GM21515 (cell line): Measurements from ENCODE around the gene MBNL1.
"Not testable (repeated sequence)": the region's sequence is repeated elsewhere in the genome, so short reads cannot be mapped to it uniquely, and the experiment has no call there.

Experiments
- ATAC-seq: cut with Tn5 transposase; IDR thresholded peaks from one replicate; pipeline ENCODE4 v1.9.1; 2021; ENCODE audit not compliant: unreplicated experiment

The MBNL1 gene

DNA sequence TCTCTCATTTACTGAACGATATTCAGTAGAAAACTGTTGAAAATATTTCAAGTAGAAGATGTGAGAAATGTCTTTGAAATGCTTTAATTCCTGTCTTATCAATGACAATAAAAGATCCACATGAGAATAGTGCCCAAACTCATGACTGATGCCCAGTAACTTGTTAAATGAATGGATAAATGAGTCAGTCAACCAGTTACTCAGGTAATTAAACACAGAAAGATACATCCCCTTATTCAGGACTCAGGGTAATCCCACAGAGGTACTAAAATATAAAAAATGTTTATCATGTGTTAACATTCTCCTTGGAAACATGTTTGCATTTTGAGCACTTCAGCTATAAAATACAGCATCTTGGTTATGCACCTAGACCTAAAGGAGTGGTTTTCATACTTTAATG is 169.5 kb downstream of the MBNL1 start:
- ATAC-seq: no peak

DNA sequence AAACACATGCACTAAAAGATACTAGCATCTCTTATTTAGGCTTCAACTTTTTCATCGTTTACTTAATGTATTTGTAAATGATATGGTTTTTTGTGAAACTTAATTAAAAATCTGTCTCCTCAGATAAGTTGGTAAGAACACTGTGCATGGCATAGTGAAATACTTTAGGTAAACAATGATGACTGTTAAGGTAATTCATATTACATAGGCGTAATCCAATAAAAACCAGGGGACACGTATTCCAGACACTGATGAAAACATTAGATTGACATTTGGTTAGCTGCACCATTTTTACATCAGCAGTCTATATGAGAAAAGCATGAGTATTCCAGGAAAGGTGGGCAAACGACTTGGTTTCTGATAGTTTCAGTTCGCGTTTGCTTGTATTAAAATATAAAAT is 170.0 kb downstream of the MBNL1 start:
- no peak for ATAC-seq

DNA sequence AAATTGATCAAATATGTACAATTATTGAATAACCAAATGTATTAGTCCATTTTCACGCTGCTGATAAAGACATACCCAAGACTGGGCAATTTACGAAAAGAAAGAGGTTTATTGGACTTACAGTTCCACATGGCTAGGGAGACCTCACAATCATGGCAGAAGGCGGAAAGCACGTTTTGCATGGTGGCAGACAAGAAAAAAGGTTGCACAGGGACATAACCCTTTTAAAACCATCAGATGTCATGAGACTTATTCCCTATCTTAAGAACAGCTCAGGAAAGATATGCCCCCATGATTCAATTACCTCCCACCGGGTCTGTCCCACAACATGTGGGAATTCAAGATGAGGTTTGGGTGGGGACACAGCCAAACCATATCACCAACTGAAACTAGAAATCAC is 171.5 kb downstream of the MBNL1 start:
- ATAC-seq: not testable (repeated sequence)

DNA sequence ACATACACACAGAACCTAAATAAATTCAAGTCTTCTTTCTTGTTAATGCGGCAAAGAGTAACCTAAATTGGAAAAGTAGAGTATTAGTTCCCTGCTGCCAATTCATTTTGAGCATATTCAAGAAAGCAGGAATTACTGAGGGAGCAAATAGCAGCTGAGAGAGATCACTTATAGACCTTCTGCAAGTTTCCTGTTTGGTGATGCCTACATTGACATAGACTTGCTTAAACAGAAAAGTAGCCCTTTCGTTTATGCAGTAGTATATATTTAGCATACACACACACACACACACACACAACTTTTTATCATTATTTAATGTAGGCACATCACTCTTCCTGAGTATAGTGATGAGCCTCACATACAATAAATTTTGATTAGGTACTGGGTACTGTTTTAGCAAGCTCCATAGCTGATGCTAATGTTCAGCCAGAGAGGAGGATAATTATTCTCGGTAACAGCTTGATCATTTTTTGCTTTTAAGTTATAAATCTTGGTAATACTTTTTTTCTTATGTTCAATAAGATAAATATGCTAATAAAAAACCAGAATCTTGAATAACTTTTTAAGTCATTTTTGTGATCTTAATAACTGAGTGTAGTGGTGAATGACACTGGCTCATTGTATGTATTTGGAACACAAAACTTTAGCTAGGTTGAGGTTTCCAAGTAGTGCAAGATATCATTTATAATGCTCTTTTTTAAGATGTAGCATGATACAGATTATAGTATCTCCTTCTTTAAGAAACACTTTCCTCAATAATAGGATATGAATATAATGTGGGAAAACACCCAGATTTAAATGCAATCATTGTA is 174.7 kb downstream of the MBNL1 start:
- no peak for ATAC-seq

DNA sequence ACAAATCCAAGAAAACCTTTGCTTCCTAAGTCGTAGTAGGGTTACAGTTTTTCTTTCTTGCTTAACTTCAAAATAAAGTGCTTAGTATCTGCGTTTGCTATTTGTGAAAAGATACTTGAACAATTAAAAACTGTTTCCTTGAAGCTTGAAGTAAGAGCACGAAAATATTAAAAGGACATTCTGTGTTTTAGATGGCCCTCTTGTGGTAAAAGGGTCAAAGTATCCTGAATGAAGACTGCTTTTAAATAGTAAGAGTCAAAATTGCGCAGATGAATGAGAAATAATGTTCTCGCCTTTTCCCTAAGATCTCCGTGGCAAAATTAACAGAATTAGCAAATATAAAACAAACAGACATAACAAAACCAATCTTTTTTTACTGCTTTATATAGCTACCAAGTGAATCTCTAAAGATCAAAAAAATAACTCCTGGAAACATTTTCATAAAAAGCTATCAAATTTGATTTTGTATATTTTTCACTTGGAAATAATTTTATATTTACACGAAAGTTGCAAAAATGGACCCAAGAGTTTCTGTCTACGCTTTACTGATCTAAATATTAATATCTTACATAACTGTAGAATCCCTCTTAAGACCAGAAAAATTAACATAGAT is 175.4 kb downstream of the MBNL1 start:
- ATAC-seq: peak; percentile 40

DNA sequence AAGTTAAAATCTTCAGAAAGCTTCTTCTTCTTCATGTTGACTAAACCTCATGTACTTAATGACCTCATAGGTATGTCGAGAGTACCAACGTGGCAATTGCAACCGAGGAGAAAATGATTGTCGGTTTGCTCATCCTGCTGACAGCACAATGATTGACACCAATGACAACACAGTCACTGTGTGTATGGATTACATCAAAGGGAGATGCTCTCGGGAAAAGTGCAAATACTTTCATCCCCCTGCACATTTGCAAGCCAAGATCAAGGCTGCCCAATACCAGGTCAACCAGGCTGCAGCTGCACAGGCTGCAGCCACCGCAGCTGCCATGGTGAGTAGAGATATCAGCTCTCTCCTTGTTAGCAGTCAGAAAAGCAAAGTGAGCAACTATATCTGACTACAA is 176.5 kb downstream of the MBNL1 start:
- ATAC-seq: no peak

DNA sequence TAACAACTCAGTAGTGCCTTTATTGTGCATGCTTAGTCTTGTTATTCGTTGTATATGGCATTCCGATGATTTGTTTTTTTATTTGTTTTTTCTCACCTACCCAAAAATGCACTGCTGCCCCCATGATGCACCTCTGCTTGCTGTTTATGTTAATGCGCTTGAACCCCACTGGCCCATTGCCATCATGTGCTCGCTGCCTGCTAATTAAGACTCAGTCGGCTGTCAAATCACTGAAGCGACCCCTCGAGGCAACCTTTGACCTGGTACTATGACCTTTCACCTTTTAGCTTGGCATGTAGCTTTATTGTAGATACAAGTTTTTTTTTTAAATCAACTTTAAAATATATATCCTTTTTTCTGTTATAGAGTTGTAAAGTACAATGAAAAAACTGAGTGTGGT is 177.8 kb downstream of the MBNL1 start:
- no peak for ATAC-seq

DNA sequence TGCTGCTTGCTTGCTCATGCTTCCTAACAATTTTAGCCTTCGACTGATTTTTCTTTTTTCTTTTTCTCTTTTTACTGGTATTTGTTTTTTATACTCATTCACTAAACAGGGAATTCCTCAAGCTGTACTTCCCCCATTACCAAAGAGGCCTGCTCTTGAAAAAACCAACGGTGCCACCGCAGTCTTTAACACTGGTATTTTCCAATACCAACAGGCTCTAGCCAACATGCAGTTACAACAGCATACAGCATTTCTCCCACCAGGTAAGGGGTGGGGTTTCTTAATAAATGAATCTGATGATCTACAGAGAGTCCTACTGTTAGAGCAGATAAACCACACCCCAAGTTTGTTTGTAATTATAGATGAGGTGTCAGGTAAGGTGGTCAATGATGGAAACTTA is 178.8 kb downstream of the MBNL1 start:
- ATAC-seq: no peak

DNA sequence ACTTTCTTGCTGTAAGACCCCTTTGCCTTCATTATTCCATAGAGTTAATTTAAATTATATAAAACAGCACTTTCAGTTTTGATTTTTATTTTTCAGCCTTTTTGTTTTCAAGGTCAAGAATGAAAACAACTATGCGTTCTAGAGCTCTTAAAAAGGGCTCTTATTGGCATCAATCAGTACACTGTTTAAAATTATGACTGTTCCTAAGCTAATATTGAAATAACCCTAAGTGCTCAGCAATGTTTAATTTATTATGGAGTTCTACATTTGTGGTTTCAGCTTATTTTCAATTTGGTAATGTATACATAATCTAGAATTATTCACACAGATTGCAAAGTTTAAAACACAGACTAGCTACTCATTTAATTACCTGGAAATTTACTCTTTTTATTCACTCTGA is 179.4 kb downstream of the MBNL1 start:
- no peak for ATAC-seq

DNA sequence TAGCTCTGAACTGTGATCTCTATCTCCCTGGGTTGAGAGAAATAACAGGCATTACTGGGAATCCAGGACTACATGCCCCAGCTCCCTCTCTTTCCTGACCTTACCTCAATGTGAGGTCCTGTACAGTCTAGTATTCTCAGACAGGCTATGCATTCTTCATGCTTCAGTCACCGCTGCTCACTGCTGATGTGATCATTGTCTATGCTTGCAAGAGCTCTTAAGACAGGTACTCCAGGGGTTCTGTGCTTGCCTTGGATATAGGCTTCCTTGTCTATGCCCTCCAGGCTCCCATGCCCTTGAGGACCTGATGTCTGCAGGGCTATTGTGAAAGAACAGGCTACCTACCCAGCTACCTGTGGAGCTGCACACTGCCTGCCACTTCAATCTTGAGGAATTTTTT is 183.6 kb downstream of the MBNL1 start:
- no peak for ATAC-seq

DNA sequence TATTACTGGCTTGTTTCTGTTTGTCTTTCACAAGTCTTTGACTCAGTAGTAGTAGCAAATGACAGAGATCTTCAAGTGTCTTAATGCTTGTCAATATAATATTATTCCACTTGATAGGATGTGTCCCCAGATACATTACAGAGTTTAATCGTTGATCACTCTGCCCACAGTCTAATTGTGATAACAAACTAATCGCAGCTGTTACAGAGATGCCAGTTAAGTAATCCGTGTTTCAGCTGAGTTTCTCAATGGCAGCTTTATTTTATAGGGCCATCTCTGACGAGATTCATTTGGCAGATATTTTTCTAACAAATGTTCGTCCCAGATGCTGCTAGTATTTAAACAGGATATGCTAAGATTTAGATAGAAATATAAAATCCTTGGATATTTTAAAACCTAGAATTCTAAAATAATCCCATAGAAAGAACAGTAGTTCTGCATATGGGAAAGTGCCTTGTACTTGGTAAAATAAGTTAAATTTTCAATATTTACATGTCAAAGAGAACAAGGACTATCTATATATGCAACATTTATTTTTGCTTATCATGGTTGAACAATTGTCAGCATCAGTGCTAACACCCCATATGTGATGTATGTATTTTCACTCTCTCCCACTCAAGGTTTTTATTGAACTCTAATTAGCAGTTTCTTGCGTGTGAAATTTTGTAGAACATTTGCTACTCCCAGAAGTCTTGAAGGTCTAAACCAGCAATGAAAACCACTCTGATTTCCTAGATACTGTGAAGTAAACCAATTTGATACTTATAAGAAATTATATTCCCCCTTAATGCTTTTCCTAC is 185.5 kb downstream of the MBNL1 start:
- ATAC-seq: no peak

DNA sequence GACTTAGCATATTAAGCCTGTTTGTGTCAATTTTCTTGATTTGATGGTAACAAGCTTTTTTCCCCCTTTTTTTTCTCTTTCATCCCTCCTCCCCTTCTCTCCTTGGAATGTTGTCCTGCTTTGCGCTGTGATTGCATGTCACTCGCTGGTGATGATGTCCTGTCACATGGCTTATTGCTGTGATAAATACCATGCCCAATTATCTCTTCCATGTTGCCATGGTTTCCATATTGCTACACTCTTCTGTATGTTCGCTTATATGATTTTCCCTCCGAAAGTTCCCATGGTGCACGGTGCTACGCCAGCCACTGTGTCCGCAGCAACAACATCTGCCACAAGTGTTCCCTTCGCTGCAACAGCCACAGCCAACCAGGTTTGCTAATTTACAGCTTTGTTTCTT is 187.3 kb downstream of the MBNL1 start:
- ATAC-seq: no peak

DNA sequence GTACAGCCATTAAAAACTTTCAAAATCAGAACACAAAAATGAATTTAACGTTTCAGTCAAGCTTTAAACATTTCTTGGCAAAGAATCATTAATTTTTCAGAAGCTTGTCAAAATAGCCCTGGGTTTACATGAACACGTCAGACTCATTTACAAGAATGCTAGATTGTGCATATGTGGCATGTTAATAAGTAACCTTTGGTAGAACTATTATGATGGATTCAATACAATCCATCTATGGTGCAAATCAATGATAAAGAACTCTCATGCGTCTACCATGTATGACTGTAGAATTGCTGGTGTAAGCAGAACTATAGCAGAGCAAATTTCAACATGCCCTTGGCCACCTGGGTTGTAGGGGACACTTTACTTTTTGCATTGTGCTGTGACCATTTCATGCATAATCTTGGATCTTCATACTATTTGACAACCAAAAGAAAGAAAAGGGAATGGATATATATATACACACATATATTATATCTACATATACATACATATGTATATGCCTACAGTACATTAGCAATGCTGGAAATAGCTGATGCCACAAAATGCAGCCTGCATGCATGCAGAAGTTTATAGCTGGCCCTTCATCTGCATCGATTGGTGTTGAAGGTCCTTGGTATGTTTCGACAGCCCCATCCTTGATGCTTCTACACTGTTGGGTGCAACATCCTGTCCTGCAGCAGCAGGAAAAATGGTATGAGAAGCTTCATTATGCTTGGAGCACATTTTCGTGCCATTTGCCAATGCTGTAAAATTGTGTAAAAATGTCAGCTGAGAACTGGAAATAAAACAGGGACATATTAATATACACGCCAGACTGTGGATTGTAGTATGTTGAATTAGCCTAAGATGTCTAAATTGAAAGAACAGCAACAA is 189.0 kb downstream of the MBNL1 start:
- ATAC-seq: no peak

DNA sequence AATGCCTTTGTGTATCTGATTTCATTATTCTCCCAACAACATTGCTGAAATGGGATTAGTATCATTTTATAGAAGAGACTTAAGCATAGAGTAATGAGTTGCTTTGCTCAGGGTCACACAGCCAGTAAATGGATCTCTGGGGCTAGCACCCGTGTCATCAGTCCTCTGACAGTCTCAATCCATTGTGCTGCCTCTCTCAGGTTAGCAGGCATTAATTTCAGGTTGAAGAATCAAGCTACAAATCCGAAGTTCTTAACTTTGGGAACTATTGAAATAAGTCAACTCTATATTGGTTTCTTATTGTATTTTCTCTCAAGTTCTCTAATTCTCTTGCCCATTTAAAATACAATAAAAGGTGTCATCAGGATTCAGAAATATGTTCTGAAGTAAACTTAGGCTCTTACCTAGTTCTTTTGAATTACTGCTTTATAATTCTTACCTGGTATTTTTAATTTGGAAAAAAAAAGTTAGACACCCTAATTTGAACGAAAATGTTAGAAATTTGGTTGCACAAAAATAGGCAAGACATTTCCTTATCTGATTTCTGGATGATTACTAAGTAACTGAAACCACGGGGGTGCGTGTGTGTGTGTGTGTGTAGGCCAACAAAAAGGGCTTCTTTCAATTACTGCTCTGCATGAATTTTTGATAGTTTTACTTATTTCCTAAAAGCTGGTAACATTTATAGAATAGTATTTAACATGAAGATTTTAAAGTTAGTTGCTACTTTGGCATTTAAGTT is 189.8 kb downstream of the MBNL1 start:
- no peak for ATAC-seq

DNA sequence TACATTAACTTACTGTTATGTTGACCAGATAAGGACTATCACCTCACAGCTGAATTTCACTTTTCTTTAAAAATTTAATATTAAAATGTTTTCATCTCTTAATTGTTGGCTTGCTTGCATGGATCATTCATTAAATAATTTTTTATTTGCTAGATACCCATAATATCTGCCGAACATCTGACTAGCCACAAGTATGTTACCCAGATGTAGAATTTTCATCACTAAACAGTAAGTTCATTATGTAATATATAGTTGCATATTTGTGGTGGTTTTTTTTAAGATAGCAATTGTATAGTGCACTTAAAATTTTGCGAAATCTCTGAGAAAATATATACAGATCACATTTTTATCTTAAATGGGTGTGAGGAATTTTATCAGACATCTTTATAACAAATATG is 190.4 kb downstream of the MBNL1 start:
- no peak for ATAC-seq

DNA sequence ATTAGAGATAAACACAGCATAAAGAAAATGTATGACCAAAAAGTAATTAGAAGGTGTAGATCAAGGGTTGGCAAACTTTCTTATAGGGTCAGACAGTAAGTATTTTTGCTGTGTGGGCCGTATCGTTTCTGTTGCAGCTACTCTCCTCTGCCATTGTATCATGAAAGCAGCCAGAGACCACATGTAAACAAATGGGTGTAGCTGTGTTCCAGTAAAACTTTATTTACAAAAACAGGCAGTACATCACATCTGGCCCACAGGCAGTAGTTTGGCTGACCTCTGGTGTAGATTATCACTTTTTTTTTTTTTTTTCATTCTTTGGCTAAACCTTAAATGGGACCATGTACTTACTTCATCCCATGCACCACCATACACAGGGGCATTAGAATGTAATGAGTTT is 190.8 kb downstream of the MBNL1 start:
- no peak for ATAC-seq

DNA sequence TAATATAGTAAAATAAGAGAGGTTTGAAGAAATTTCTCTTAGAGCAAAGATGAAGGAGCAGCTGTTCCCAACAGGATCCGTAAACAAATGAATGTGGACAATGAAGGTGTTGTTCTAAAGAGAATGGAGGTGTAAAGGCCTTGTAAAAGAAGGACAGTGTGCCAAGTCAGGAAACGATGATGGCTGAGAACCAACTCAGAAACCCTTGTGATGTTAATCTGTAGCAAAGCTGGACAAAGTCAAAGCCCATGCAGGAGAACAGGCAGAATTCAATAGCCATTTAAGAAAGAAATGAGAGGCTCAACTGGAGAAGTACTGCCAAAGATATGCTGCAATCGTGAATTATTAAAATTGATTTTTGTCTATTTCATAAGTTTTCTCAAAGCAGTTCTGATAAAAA is 192.2 kb downstream of the MBNL1 start:
- no peak for ATAC-seq

DNA sequence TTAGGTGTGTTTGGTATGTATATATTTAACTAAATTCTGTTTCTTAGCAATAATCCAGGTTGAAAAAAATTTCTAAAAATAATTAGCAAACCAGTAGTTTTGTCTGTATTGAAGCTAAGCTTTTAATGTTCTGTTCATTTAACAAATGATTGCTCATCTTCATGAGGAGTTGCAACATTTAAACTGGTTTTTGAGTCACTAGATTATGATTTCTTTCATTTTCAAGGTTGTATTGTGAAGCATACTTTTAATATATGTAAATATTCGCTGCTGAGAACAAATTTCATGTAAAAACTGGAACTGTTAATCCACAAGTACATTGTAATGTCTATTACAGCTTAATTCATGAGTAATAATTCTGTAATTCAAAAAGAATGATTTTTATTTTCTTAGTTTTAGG is 192.7 kb downstream of the MBNL1 start:
- no peak for ATAC-seq

DNA sequence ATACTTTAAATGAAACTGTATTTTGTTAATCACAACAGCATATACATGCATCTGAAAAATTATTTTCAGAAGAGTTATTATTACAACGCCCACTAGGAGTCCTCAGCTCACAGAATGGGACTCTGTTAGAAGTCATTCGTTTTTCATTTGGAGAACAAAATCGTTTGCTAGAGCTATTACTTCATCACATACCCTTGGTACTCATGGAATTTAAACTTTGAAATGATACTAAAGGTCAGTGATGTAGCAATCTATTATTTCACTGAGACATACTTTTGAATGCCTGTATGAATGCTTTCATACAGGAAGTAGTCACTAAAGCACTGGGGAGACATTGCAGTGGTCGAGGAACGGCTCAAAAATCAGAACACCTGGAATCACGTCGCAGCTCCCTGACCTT is 198.1 kb downstream of the MBNL1 start:
- ATAC-seq: no peak

DNA sequence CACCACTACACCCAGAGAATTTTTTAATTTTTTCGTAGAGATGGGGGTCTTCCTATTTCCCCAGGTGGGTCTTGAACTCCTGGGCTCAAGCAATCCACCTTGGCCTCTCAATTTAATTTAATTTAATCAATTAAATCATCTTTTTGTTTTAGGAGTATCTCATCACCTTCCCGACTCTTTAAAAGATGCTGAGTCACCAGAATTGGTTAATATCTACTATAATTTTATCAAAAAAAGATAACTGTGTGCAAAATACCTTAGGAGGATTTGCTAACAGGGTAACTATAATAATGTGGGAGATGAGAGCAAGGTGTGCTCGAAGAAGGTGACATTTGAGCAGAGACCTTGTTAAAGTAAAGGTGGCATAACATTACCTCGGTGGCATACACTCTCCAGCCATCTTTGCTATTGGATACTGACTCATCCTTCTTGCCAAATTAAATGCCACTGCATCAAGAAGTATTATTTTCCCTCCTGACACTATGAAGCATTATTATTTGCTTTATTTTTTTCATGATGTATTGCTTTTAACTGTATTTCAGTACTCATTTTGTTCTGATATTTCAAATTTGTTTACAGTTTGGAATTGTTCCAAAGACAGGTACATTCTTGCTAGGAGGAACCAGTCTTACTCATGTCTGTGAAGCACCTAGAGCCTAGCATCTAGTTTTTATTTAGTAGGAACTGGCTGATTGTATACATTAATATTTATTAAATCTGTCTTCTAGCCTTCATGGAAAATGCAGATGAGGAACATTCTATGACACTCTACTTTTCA is 200.7 kb downstream of the MBNL1 start:
- ATAC-seq: no peak
